K562 (cell line): ENCODE data around the gene DDAH2. TPM values are rescaled to one million over a fixed set of nuclear protein-coding genes. Genes with fewer than 3 reads are reported as not detected.

Experiments
- ARID1B ChIP-seq: fragments of 450-650 bp; IDR thresholded peaks from 2 replicates; pipeline ENCODE4 v1.6.1; 2016; ENCODE audit warnings: antibody characterized with exemption, mild to moderate bottlenecking, inconsistent platforms
- ARID3A ChIP-seq: IDR thresholded peaks from 2 replicates; pipeline ENCODE4 v1.6.1; 2012; ENCODE audit warnings: low read depth, low read length, improper control_type of control experiment, borderline replicate concordance
- CEBPG ChIP-seq, 3 experiments: fragments of 200-800 bp in 1 of 3; sonication (Bioruptor generic) in 1 of 3; sonication (generic) in 1 of 3; formaldehyde crosslinking in 1 of 3; IDR thresholded peaks in 2 of 3; conservative IDR thresholded peaks in 1 of 3; 2 replicates each; pipeline versions ENCODE4 v1.6.1 to v1.8.0; 2016 to 2022; ENCODE audit warnings: missing compliant biosample characterization in 2 of 3, missing genetic modification characterization in 2 of 3, mild to moderate bottlenecking in 1 of 3, missing genetic modification reagents in 1 of 3
- GABPB1 ChIP-seq: sonication (generic); formaldehyde crosslinking; IDR thresholded peaks from 2 replicates; pipeline ENCODE4 v1.8.0; 2022; ENCODE audit warnings: mild to moderate bottlenecking, missing genetic modification reagents
- PHF20 ChIP-seq: fragments of 450-650 bp; IDR thresholded peaks from 2 replicates; pipeline ENCODE4 v1.6.1; 2018; ENCODE audit not compliant: partially characterized antibody
- POLR2AphosphoS5 ChIP-seq: IDR thresholded peaks from 2 replicates; pipeline ENCODE4 v1.6.1; 2011; ENCODE audit warnings: mild to moderate bottlenecking, low read depth, low read length, moderate library complexity; ENCODE audit not compliant: control insufficient read depth, insufficient read depth
- USF1 ChIP-seq: sonication (generic); formaldehyde crosslinking; IDR thresholded peaks from 2 replicates; pipeline ENCODE4 v1.9.0; 2022; ENCODE audit warnings: mild to moderate bottlenecking, missing genetic modification reagents
- polyA plus RNA-seq, 8 experiments: library from polyadenylated mRNA; depleted of rRNA in 4 of 8; stranded (reverse) in 5 of 8; unstranded in 3 of 8; fragments of >200 nt; fragmentation: Nextera tagmentation in 2 of 8; fragmentation: Illumina TruSeq in 1 of 8; extraction: Ambion mirVana in 2 of 8; extraction: Trizol in 1 of 8; gene quantifications; 2 replicates each; pipeline versions ENCODE4 v1.2.1 to v1.2.3, GENCODE V29; 2011 to 2014; ENCODE audit warnings: inconsistent platforms in 1 of 8, missing spikeins in 1 of 8
- total RNA-seq, 7 experiments: library from RNA; depleted of rRNA in 6 of 7; stranded (reverse); fragments of >200 nt in 6 of 7; fragmentation: Illumina TruSeq in 2 of 7; extraction: Trizol in 2 of 7; gene quantifications; 2 replicates each; pipeline versions ENCODE4 v1.2.1 to v1.2.3, GENCODE V29; 2011 to 2021; ENCODE audit warnings: low replicate concordance in 1 of 7
- TF ChIP-seq, protein P1 (sequence below): sonication (generic); formaldehyde crosslinking; IDR thresholded peaks from 2 replicates; pipeline ENCODE4 v1.9.0; 2022; ENCODE audit warnings: mild to moderate bottlenecking, missing genetic modification reagents
- TF ChIP-seq, protein P2 (sequence below): fragments of 450-650 bp; IDR thresholded peaks from 2 replicates; pipeline ENCODE4 v1.6.1; 2016
- TF ChIP-seq, protein P3 (sequence below), 2 experiments: fragments of 450-650 bp; conservative IDR thresholded peaks; 2 replicates each; pipeline ENCODE4 v1.6.1; 2017; ENCODE audit warnings: mild to moderate bottlenecking in 2 of 2, moderate library complexity in 2 of 2
- TF ChIP-seq, protein P4 (sequence below): sonication (generic); formaldehyde crosslinking; IDR thresholded peaks from 2 replicates; pipeline ENCODE4 v1.8.1; 2023; ENCODE audit warnings: mild to moderate bottlenecking, missing genetic modification reagents
- TF ChIP-seq, protein P5 (sequence below): fragments of 150-350 bp; IDR thresholded peaks from 2 replicates; pipeline ENCODE4 v1.6.1; 2014; ENCODE audit warnings: low read depth, mild to moderate bottlenecking, low read length, borderline replicate concordance

Gene DDAH2
- total and polyA plus RNA-seq, 9 of the 15 experiments (the other 6 are each of a cell fraction or from before 2014, with no cell fraction given), result 1.8 to 45.4 (median 21.4) TPM

DNA sequence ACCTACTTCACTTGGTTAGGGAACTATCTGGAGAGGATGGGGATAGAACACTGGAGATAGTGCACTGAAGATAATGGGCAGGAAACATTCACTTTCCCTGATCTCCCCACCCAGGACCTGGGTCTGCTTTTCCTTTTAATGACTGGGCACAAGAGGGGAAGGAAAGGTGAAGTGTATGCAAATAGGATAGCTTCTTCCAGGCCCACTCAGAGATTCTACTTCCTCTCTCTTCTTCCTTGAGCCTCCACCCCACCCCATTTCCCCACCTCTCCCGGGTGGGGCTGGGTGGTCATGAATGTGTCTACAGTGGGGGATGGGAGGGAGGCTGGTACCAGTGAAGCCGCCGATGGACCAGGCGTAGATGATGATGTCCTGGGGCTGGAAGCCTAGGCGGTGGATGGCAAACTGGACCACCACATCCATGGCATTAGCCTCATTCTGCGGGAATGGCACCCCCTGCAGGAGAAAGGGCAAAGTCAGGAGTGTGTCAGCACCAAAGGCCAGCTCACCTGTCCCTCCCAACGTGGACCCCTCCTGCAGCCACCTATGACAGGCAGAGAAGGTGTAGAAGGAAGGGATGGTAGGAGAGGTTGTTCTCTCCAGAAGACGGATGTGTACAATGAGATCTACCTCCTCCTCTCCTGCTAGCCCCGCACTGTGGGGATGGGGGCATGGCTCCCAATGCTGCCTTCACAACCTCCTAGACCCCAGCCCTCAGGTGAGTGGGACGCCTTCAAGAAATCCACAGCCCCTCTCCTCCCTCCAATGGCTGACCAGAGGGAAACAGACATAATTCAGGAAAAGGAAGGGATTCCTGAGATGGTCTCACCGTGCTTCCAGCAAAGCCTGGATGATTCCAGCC is 39.6 kb downstream of the DDAH2 start (continued):
- TF ChIP-seq ARID3A (no peak), PHF20 (no peak), GABPB1 (CRISPR knock-in tag) (0 out of 2 replicates have a peak, but pooled peaks have one; percentile 34), USF1 (CRISPR knock-in tag) (no peak; the same call in 1 of the 2 replicates), CEBPG (CRISPR knock-in tag; IDR thresholded peaks at IDR 0.05) (0 out of 2 replicates have a peak, but pooled peaks have one; percentile 13), CEBPG (tag; conservative IDR thresholded peaks at IDR 0.05 in 1 of 2, IDR thresholded peaks at IDR 0.05 in 1 of 2) (no peak), POLR2AphosphoS5 (no peak), ARID1B (no peak)
- TF ChIP-seq, protein P1, sequence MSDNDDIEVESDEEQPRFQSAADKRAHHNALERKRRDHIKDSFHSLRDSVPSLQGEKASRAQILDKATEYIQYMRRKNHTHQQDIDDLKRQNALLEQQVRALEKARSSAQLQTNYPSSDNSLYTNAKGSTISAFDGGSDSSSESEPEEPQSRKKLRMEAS (CRISPR knock-in tag), result peak; percentile 12; the same call in 1 of the 2 replicates
- TF ChIP-seq, protein P2, sequence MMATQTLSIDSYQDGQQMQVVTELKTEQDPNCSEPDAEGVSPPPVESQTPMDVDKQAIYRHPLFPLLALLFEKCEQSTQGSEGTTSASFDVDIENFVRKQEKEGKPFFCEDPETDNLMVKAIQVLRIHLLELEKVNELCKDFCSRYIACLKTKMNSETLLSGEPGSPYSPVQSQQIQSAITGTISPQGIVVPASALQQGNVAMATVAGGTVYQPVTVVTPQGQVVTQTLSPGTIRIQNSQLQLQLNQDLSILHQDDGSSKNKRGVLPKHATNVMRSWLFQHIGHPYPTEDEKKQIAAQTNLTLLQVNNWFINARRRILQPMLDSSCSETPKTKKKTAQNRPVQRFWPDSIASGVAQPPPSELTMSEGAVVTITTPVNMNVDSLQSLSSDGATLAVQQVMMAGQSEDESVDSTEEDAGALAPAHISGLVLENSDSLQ, result no peak
- TF ChIP-seq, protein P3, sequence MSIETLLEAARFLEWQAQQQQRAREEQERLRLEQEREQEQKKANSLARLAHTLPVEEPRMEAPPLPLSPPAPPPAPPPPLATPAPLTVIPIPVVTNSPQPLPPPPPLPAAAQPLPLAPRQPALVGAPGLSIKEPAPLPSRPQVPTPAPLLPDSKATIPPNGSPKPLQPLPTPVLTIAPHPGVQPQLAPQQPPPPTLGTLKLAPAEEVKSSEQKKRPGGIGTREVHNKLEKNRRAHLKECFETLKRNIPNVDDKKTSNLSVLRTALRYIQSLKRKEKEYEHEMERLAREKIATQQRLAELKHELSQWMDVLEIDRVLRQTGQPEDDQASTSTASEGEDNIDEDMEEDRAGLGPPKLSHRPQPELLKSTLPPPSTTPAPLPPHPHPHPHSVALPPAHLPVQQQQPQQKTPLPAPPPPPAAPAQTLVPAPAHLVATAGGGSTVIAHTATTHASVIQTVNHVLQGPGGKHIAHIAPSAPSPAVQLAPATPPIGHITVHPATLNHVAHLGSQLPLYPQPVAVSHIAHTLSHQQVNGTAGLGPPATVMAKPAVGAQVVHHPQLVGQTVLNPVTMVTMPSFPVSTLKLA (conservative IDR thresholded peaks at IDR 0.05), result no peak
- TF ChIP-seq, protein P4, sequence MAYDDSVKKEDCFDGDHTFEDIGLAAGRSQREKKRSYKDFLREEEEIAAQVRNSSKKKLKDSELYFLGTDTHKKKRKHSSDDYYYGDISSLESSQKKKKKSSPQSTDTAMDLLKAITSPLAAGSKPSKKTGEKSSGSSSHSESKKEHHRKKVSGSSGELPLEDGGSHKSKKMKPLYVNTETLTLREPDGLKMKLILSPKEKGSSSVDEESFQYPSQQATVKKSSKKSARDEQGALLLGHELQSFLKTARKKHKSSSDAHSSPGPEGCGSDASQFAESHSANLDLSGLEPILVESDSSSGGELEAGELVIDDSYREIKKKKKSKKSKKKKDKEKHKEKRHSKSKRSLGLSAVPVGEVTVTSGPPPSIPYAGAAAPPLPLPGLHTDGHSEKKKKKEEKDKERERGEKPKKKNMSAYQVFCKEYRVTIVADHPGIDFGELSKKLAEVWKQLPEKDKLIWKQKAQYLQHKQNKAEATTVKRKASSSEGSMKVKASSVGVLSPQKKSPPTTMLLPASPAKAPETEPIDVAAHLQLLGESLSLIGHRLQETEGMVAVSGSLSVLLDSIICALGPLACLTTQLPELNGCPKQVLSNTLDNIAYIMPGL (CRISPR knock-in tag), result no peak
- TF ChIP-seq, protein P5, sequence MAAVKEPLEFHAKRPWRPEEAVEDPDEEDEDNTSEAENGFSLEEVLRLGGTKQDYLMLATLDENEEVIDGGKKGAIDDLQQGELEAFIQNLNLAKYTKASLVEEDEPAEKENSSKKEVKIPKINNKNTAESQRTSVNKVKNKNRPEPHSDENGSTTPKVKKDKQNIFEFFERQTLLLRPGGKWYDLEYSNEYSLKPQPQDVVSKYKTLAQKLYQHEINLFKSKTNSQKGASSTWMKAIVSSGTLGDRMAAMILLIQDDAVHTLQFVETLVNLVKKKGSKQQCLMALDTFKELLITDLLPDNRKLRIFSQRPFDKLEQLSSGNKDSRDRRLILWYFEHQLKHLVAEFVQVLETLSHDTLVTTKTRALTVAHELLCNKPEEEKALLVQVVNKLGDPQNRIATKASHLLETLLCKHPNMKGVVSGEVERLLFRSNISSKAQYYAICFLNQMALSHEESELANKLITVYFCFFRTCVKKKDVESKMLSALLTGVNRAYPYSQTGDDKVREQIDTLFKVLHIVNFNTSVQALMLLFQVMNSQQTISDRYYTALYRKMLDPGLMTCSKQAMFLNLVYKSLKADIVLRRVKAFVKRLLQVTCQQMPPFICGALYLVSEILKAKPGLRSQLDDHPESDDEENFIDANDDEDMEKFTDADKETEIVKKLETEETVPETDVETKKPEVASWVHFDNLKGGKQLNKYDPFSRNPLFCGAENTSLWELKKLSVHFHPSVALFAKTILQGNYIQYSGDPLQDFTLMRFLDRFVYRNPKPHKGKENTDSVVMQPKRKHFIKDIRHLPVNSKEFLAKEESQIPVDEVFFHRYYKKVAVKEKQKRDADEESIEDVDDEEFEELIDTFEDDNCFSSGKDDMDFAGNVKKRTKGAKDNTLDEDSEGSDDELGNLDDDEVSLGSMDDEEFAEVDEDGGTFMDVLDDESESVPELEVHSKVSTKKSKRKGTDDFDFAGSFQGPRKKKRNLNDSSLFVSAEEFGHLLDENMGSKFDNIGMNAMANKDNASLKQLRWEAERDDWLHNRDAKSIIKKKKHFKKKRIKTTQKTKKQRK, result no peak
